NT2/D1 (cell line): ENCODE results near the gene GRAMD1B.

Experiments used
- DNase-seq: peaks from one replicate; pipeline ENCODE4 v3.0.0-alpha.2; 2011; ENCODE audit warnings: low read depth, low spot score
- H3K27me3 ChIP-seq: 2 replicates; pipeline ENCODE4 v1.6.0; 2011; ENCODE audit warnings: mild to moderate bottlenecking; ENCODE audit not compliant: insufficient read length, insufficient read depth
- H3K36me3 ChIP-seq: 2 replicates; pipeline ENCODE4 v1.6.1; 2011; ENCODE audit warnings: mild to moderate bottlenecking, low read length, mixed read lengths; ENCODE audit not compliant: insufficient read depth, insufficient read length
- H3K4me1 ChIP-seq: 2 replicates; pipeline ENCODE4 v1.5.1; 2011; ENCODE audit not compliant: insufficient read depth, insufficient read length
- H3K4me3 ChIP-seq: 2 replicates; pipeline ENCODE4 v1.5.1; 2011; ENCODE audit warnings: low read depth; ENCODE audit not compliant: insufficient read length
- H3K9ac ChIP-seq: 2 replicates; pipeline ENCODE4 v1.6.0; 2011; ENCODE audit warnings: low read depth; ENCODE audit not compliant: insufficient read length
- H3K9me3 ChIP-seq: 2 replicates; pipeline ENCODE4 v1.5.1; 2011; ENCODE audit warnings: mild to moderate bottlenecking, low read length; ENCODE audit not compliant: insufficient read depth
- SUZ12 ChIP-seq: IDR thresholded peaks from 2 replicates; pipeline ENCODE4 v1.6.1; 2011; ENCODE audit not compliant: insufficient read length, insufficient read depth; ENCODE audit errors: extremely low read depth
- YY1 ChIP-seq: IDR thresholded peaks from 2 replicates; pipeline ENCODE4 v1.6.1; 2011; ENCODE audit not compliant: insufficient read length, insufficient read depth
- ZNF274 ChIP-seq: IDR thresholded peaks from 2 replicates; pipeline ENCODE4 v1.6.1; 2011; ENCODE audit warnings: mild to moderate bottlenecking, low read depth, low read length

GRAMD1B gene

DNA sequence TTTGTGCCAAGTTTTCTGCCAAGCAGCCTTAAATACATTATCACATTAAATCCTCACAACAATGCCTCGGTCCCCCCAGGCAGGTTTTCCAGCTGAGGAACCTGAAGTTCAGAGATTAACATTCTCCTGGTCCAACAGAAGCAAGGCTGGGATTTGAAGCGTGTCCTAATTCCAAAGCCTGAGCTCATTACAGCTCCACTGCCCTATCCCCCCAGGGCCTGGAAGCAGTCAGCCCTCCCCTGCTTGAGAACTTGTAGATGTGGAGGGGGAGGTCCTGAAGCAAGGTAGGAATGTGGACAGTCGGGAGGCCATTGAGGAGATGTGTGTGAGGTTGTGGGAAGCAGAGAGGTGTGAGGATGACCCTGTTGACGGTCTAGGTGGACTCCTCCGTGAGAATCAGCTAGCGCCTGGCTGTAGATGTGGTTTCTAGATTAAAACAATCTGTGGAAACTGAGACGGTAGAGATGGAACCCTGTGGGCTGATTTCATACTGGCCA, 8.1 kb downstream of the GRAMD1B start:
- Histone ChIP-seq H3K9ac (no peak overlapping the region), H3K27me3 (no peaks in the 10 kb centered on the region), H3K4me3 (no peak overlapping the region), H3K9me3 (no peaks in the 10 kb centered on the region), H3K36me3 (peaks cover 2% of the 10 kb centered on the region), H3K4me1 (peaks cover 11% of the 10 kb centered on the region)
- peak; percentile 77 for DNase-seq
- TF ChIP-seq ZNF274 (no peak), YY1 (no peak), SUZ12 (no peak)

DNA sequence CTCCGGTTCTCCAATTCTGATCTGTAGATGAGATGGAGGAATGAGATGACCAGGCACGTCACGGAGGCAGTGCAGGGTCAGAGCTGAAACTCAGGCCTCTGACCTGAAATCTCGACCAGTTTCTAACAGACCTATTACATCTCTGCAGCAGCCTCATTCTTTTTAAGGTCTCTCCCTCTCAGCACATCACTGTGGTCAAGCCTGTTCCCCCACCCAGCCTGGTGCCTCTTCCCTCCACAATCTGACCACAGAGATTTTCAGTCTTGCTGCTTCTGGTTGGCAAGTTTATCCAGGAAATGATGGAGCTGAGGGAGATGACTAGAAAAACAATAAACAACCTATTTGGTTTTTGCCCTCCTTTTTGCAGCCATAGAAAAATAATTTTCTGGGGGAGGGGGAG, 9.5 kb downstream of the GRAMD1B start:
- peaks cover 2% of the 10 kb centered on the region for H3K36me3 ChIP-seq
- peaks cover 11% of the 10 kb centered on the region for H3K4me1 ChIP-seq
- no peaks in the 10 kb centered on the region for H3K27me3 ChIP-seq
- DNase-seq, result no peak
- no peaks in the 10 kb centered on the region for H3K9me3 ChIP-seq
- no peak for TF ChIP-seq ZNF274
- no peak for TF ChIP-seq SUZ12
- TF ChIP-seq YY1, result no peak
- no peak overlapping the region for H3K9ac ChIP-seq
- H3K4me3 ChIP-seq, result no peak overlapping the region

DNA sequence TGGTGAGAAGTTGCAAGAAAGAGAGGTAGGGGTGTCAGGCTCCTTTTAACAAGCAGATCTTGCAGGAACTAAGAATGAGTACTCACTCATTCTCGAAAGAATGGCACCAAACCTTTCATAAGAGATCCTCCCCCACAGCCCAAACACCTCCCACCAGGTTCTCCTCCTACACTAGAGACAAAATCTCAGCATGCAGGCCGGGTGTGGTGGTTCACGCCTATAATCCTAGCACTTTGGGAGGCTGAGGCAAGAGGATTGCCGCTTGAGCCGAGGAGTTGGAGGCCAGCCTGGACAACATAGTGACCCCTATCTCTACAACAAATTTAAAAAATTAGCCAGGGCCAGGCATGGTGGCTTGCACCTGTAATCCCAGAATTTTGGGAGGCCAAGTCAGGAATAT, 11.1 kb downstream of the GRAMD1B start:
- no peak for DNase-seq
- H3K4me1 ChIP-seq, result peaks cover 11% of the 10 kb centered on the region
- H3K36me3 ChIP-seq, result peaks cover 2% of the 10 kb centered on the region
- TF ChIP-seq YY1 (no peak), SUZ12 (no peak), ZNF274 (no peak)
- no peaks in the 10 kb centered on the region for H3K9me3 ChIP-seq
- H3K27me3 ChIP-seq, result no peaks in the 10 kb centered on the region
- no peak overlapping the region for H3K9ac ChIP-seq
- H3K4me3 ChIP-seq, result no peak overlapping the region

DNA sequence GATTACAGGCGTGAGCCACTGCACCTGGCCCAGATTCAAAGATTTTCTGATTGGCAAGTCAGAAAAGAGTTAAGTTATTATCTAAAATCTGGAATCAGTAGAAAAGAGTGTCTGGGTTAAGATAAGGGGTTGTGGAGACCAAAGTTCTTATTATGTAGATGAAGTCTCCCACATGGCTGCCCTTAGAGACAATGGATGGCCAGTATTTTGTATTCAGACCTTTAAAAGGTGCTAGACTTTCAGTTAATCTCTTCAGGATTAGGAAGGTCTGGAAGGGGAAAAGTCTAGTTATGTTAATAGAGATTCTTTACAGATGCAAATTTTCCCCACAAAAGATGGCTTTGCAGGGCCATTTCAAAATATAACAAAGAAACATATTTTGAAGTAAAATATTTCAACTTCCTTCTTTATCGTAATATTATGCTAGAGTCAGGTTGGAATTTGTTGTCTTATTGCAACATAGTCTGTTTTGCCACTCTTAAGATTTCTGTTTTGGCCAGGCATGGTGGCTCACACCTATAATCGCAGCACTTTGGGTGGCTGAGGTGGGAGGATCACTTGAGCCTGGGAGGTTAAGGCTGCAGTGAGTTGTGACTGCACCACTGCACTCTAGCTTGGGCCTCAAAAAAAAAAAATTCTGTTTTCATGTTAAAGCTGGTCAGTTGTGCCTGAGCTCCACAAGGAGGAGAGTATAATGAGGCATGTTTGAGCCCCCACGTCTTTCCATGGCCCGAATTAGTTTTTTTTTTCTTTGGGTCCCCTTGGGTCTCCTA, 14.0 kb downstream of the GRAMD1B start:
- Histone ChIP-seq H3K9me3 (no peaks in the 10 kb centered on the region), H3K36me3 (peaks cover 3% of the 10 kb centered on the region), H3K4me3 (no peak overlapping the region), H3K9ac (peak overlapping the region; percentile 42), H3K27me3 (no peaks in the 10 kb centered on the region), H3K4me1 (peaks cover 6% of the 10 kb centered on the region)
- no peak for DNase-seq
- no peak for TF ChIP-seq SUZ12
- TF ChIP-seq ZNF274, result no peak
- no peak for TF ChIP-seq YY1

DNA sequence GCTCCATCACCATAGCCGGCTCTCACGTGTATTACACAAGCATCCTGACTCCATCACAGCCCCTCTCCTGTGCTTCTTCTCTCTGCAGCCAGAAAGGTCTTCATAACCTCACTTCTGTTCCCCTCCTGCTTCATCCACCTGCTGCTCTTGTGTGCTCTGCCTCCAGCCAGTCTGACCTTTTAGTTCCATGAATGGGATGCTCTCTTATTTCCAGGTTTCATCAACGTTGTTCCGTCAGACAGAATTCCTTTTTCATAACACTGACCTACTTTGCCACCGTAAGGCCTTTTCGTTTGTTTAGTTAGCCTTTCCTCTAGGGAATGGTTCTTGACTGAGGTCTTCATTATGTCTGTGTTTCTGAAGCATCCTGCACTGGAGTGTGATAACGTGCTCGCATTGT, 18.8 kb downstream of the GRAMD1B start:
- no peaks in the 10 kb centered on the region for H3K4me1 ChIP-seq
- DNase-seq, result no peak

DNA sequence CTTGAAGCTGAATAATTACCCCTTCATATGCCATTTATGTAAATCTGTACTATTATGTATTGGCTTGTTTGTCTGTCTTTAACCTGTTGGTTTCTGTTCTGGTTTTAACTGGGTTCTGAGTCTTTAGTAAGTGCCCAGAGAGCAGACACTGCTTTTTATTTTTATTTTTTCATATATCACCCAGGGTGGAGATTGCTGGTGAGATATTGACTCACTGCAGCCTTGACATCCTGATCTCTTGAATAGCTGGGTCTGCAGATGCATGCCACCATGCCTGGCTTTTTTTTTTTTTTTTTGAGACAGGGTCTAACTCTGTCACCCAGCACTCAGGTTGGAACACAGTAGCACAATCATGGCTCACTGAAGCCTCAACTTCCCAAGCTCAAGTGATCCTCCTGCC, 19.4 kb downstream of the GRAMD1B start:
- no peaks in the 10 kb centered on the region for H3K4me1 ChIP-seq
- H3K4me3 ChIP-seq, result no peak overlapping the region
- TF ChIP-seq ZNF274 (no peak), YY1 (no peak), SUZ12 (no peak)
- H3K36me3 ChIP-seq, result peaks cover 3% of the 10 kb centered on the region
- no peaks in the 10 kb centered on the region for H3K9me3 ChIP-seq
- H3K27me3 ChIP-seq, result no peaks in the 10 kb centered on the region
- no peak for DNase-seq
- no peak overlapping the region for H3K9ac ChIP-seq

More for the DNA sequence above, 18.8 kb downstream of the GRAMD1B start:
- Histone ChIP-seq H3K9me3 (no peaks in the 10 kb centered on the region), H3K36me3 (peaks cover 3% of the 10 kb centered on the region), H3K4me3 (no peak overlapping the region), H3K27me3 (no peaks in the 10 kb centered on the region), H3K9ac (no peak overlapping the region)
- no peak for TF ChIP-seq YY1
- no peak for TF ChIP-seq ZNF274
- TF ChIP-seq SUZ12, result no peak

DNA sequence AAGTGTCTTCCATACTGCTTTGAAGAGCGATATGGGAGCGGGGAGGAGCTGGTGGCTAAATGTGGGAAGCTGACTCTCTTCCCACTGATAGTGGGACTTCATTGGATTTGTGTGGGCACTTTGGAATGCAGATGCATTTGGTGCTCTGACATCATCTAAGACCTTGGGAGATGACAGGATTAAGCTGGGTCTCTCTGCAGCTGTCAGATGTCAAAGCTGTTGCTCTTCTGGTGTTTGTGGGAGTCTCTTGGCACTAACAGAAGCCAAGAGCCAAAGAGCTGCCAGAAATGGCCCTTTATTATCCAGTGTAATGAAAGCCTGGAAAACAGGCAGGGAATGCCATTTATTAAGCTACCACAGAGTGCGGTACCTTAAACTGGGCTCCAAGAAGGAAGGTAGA, 20.6 kb downstream of the GRAMD1B start:
- Histone ChIP-seq H3K4me1 (no peaks in the 10 kb centered on the region), H3K36me3 (peaks cover 3% of the 10 kb centered on the region), H3K4me3 (no peak overlapping the region), H3K9ac (no peak overlapping the region), H3K27me3 (no peaks in the 10 kb centered on the region), H3K9me3 (no peaks in the 10 kb centered on the region)
- no peak for DNase-seq
- no peak for TF ChIP-seq YY1
- TF ChIP-seq SUZ12, result no peak
- no peak for TF ChIP-seq ZNF274
